ENCODE measurements around the gene POLR1A.

DNA sequence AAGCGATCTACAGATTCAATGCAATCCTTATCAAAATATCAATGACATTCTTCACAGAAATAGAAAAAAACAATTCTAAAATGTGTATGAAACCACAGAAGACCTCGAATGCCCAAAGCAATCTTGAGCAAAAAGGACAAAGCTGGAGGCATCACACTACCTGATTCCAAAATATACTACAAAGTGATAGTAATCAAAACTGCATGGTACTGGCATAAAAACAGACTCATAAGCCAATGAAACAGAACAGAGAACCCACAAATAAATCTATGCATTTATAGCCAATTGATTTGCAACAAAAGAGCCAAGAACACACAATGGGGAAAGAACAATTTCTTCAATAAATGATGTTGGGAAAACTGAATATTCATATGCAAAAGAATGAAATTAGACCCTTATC lies 99.2 kb downstream of the POLR1A start:
- TF ChIP-seq, protein P1, sequence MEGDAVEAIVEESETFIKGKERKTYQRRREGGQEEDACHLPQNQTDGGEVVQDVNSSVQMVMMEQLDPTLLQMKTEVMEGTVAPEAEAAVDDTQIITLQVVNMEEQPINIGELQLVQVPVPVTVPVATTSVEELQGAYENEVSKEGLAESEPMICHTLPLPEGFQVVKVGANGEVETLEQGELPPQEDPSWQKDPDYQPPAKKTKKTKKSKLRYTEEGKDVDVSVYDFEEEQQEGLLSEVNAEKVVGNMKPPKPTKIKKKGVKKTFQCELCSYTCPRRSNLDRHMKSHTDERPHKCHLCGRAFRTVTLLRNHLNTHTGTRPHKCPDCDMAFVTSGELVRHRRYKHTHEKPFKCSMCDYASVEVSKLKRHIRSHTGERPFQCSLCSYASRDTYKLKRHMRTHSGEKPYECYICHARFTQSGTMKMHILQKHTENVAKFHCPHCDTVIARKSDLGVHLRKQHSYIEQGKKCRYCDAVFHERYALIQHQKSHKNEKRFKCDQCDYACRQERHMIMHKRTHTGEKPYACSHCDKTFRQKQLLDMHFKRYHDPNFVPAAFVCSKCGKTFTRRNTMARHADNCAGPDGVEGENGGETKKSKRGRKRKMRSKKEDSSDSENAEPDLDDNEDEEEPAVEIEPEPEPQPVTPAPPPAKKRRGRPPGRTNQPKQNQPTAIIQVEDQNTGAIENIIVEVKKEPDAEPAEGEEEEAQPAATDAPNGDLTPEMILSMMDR (IDR thresholded peaks at IDR 0.05; ENCODE audit: low read depth, low read length, poor library complexity, severe bottlenecking), result no peak
- no peak for TF ChIP-seq EZH2phosphoT487 (IDR thresholded peaks at IDR 0.05; ENCODE audit: borderline replicate concordance, low read length)
